ENCODE results near the gene ATP11A.

GRCh38 chr13:112894673-112895481, 205.0 kb downstream of the ATP11A start:
- no peak for TF ChIP-seq EZH2 (IDR thresholded peaks at IDR 0.05; ENCODE audit: borderline replicate concordance)
- TF ChIP-seq, protein P1, sequence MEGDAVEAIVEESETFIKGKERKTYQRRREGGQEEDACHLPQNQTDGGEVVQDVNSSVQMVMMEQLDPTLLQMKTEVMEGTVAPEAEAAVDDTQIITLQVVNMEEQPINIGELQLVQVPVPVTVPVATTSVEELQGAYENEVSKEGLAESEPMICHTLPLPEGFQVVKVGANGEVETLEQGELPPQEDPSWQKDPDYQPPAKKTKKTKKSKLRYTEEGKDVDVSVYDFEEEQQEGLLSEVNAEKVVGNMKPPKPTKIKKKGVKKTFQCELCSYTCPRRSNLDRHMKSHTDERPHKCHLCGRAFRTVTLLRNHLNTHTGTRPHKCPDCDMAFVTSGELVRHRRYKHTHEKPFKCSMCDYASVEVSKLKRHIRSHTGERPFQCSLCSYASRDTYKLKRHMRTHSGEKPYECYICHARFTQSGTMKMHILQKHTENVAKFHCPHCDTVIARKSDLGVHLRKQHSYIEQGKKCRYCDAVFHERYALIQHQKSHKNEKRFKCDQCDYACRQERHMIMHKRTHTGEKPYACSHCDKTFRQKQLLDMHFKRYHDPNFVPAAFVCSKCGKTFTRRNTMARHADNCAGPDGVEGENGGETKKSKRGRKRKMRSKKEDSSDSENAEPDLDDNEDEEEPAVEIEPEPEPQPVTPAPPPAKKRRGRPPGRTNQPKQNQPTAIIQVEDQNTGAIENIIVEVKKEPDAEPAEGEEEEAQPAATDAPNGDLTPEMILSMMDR (IDR thresholded peaks at IDR 0.05; ENCODE audit: poor library complexity) = no peak
- no peak for TF ChIP-seq EZH2phosphoT487 (IDR thresholded peaks at IDR 0.05; ENCODE audit: low read depth, severe bottlenecking, unreplicated experiment)
